ENCODE measurements around the gene NDUFB4. TPM values are rescaled to one million over a fixed set of nuclear protein-coding genes. Genes with fewer than 3 reads are reported as not detected.

Gene NDUFB4
- total RNA-seq, 5 donors from 2014 or later (not counting 1 experiment from before 2014, with no cell fraction given), result 59.3 to 79.6 (median 73.6) TPM

- DNase-seq (peak in 1 of 35 experiments; percentile 18), ATAC-seq (replicated peaks in 1 of 4) (no peak)
- no CpG with 5 or more reads among the region's 1 CpG for WGBS (ENCODE audit: insufficient coverage)
- Mint-ChIP-seq H3K36me3 (peaks cover 16% of the 10 kb centered on the region), H3K4me3 (peak overlapping the region in 1 of 3 donors; percentile 76), H3K27ac (peak overlapping the region in 1 of 2 donors; percentile 77), H3K27me3 (no peaks in the 10 kb centered on the region), H3K9me3 (no peaks in the 10 kb centered on the region), H3K4me1 (peaks cover 9 to 15% (median 11%) of the 10 kb centered on the region in 3 donors)
- H3K27ac ChIP-seq (ENCODE audit: low read length), result peak overlapping the region; percentile 53
- no peaks in the 10 kb centered on the region for H3K27me3 ChIP-seq (replicated peaks in 1 of 2; ENCODE audit: control insufficient read depth in 2 of 2, extremely low read depth in 1 of 2, insufficient read depth in 2 of 2, low read length in 1 of 2)
- POLR2A ChIA-PET, result interaction anchor here (0.6 to 0.9 kb wide), 3 partner anchors 17 to 145 kb away, joined by 3 to 6 read pairs (median 3); partner anchors contain the start of genes GTF2E1 (in 1 of the 2) and RABL3 (in 1 of the 2)
- CTCF ChIA-PET, result interaction anchor here (0.6 to 2.9 kb wide), 9 partner anchors 38 to 886 kb away, joined by 3 to 46 read pairs (median 5); partner anchors contain the start of genes GTF2E1 (in 1 of the 2) and RABL3 (in 1 of the 2)
- peaks cover 0 to 43% of the 10 kb centered on the region in 2 donors for H3K36me3 ChIP-seq (ENCODE audit: control insufficient read depth in 2 of 2, extremely low read depth in 1 of 2, insufficient read depth in 1 of 2, low read length in 1 of 2)
- H3K9me3 ChIP-seq, result no peaks in the 10 kb centered on the region
- peaks cover 11 to 20% of the 10 kb centered on the region in 2 experiments for H3K4me1 ChIP-seq (ENCODE audit: control insufficient read depth in 1 of 2, extremely low read depth in 1 of 2, insufficient read depth in 2 of 2, low read length in 2 of 2)
- H3K4me3 ChIP-seq (ENCODE audit: control insufficient read depth in 1 of 2, extremely low read depth in 1 of 2, low read length in 1 of 2), result peak overlapping the region in 1 of 2 donors; percentile 91
Measured at GRCh38 chr3:120597445-120598049, 1.4 kb downstream of the NDUFB4 start.

- CTCF ChIA-PET, result interaction anchor here in 1 of 2 donors (1.5 kb wide), 1 partner anchor 40 kb away, joined by 7 read pairs; no protein-coding TSS in a partner anchor
- Histone ChIP-seq H3K4me3 (ENCODE audit: control insufficient read depth in 1 of 2, extremely low read depth in 1 of 2, low read length in 1 of 2) (no peak overlapping the region), H3K27me3 (replicated peaks in 1 of 2; ENCODE audit: control insufficient read depth in 2 of 2, extremely low read depth in 1 of 2, insufficient read depth in 2 of 2, low read length in 1 of 2) (no peaks in the 10 kb centered on the region), H3K4me1 (ENCODE audit: control insufficient read depth in 1 of 2, extremely low read depth in 1 of 2, insufficient read depth in 2 of 2, low read length in 2 of 2) (peaks cover 11 to 20% of the 10 kb centered on the region in 2 experiments), H3K27ac (ENCODE audit: low read length) (no peak overlapping the region), H3K36me3 (ENCODE audit: control insufficient read depth in 2 of 2, extremely low read depth in 1 of 2, insufficient read depth in 1 of 2, low read length in 1 of 2) (peaks cover 0 to 46% of the 10 kb centered on the region in 2 donors), H3K9me3 (no peaks in the 10 kb centered on the region)
- Mint-ChIP-seq H3K27me3 (no peaks in the 10 kb centered on the region), H3K4me1 (peaks cover 9 to 15% (median 11%) of the 10 kb centered on the region in 3 donors), H3K36me3 (peaks cover 19% of the 10 kb centered on the region), H3K27ac (no peak overlapping the region), H3K9me3 (no peaks in the 10 kb centered on the region), H3K4me3 (no peak overlapping the region)
- no peak for DNase-seq
- POLR2A ChIA-PET, result no interaction called here
- no peak for ATAC-seq (replicated peaks in 1 of 4)
- WGBS (ENCODE audit: insufficient coverage), result 92% methylated on average over 3 of the region's 3 CpGs
Measured at GRCh38 chr3:120599211-120599610, 3.1 kb downstream of the NDUFB4 start.

- Mint-ChIP-seq H3K36me3 (peaks cover 19% of the 10 kb centered on the region), H3K27me3 (no peaks in the 10 kb centered on the region), H3K9me3 (no peaks in the 10 kb centered on the region), H3K4me3 (no peak overlapping the region), H3K4me1 (peaks cover 0 to 9% (median 4%) of the 10 kb centered on the region in 3 donors), H3K27ac (no peak overlapping the region)
- DNase-seq, result no peak
- Histone ChIP-seq H3K27ac (ENCODE audit: low read length) (no peak overlapping the region), H3K27me3 (replicated peaks in 1 of 2; ENCODE audit: control insufficient read depth in 2 of 2, extremely low read depth in 1 of 2, insufficient read depth in 2 of 2, low read length in 1 of 2) (no peaks in the 10 kb centered on the region), H3K4me3 (ENCODE audit: control insufficient read depth in 1 of 2, extremely low read depth in 1 of 2, low read length in 1 of 2) (no peak overlapping the region), H3K4me1 (ENCODE audit: control insufficient read depth in 1 of 2, extremely low read depth in 1 of 2, insufficient read depth in 2 of 2, low read length in 2 of 2) (peaks cover 11 to 16% of the 10 kb centered on the region in 2 experiments), H3K9me3 (no peaks in the 10 kb centered on the region), H3K36me3 (ENCODE audit: control insufficient read depth in 2 of 2, extremely low read depth in 1 of 2, insufficient read depth in 1 of 2, low read length in 1 of 2) (peaks cover 0 to 46% of the 10 kb centered on the region in 2 donors)
- ATAC-seq (replicated peaks in 1 of 4), result no peak
- CTCF ChIA-PET, result interaction anchor here (0.7 to 1.4 kb wide), 2 partner anchors 40 to 87 kb away, joined by 3 read pairs; no protein-coding TSS in a partner anchor
- POLR2A ChIA-PET, result interaction anchor here in 1 of 2 donors (0.6 kb wide), 1 partner anchor 184 kb away, joined by 6 read pairs; no protein-coding TSS in a partner anchor
- no CpG with 5 or more reads among the region's 4 CpGs for WGBS (ENCODE audit: insufficient coverage)
Measured at GRCh38 chr3:120601554-120601953, 5.4 kb downstream of the NDUFB4 start.

- CTCF ChIA-PET, result interaction anchor here in 1 of 2 donors (0.5 kb wide), 1 partner anchor 40 kb away, joined by 4 read pairs; no protein-coding TSS in a partner anchor
- no peak for DNase-seq
- H3K9me3 Mint-ChIP-seq, result no peaks in the 10 kb centered on the region
Measured at GRCh38 chr3:120602682-120603081, 6.5 kb downstream of the NDUFB4 start.

GRCh38 chr3:120604382-120604781 lies 8.2 kb downstream of the NDUFB4 start:
- H3K4me3 Mint-ChIP-seq, result no peak overlapping the region
- Histone ChIP-seq H3K4me1 (ENCODE audit: control insufficient read depth in 1 of 2, extremely low read depth in 1 of 2, insufficient read depth in 2 of 2, low read length in 2 of 2) (peaks cover 0 to 2% of the 10 kb centered on the region in 2 experiments), H3K27me3 (replicated peaks in 1 of 2; ENCODE audit: control insufficient read depth in 2 of 2, extremely low read depth in 1 of 2, insufficient read depth in 2 of 2, low read length in 1 of 2) (no peaks in the 10 kb centered on the region), H3K4me3 (ENCODE audit: control insufficient read depth in 1 of 2, extremely low read depth in 1 of 2, low read length in 1 of 2) (no peak overlapping the region), H3K9me3 (no peaks in the 10 kb centered on the region), H3K36me3 (ENCODE audit: control insufficient read depth in 2 of 2, extremely low read depth in 1 of 2, insufficient read depth in 1 of 2, low read length in 1 of 2) (peaks cover 0 to 31% of the 10 kb centered on the region in 2 donors), H3K27ac (ENCODE audit: low read length) (no peak overlapping the region)
- DNase-seq (no peak), ATAC-seq (replicated peaks in 1 of 4) (no peak)
- peaks cover 19% of the 10 kb centered on the region for H3K36me3 Mint-ChIP-seq
- CTCF ChIA-PET, result no interaction called here
- H3K27me3 Mint-ChIP-seq, result no peaks in the 10 kb centered on the region
- POLR2A ChIA-PET, result interaction anchor here in 1 of 2 donors (0.5 kb wide), 1 partner anchor 1138 kb away, joined by 4 read pairs; no protein-coding TSS in a partner anchor
- H3K4me1 Mint-ChIP-seq, result peaks cover 0 to 9% (median 4%) of the 10 kb centered on the region in 3 donors
- no peak overlapping the region for H3K27ac Mint-ChIP-seq
- no peaks in the 10 kb centered on the region for H3K9me3 Mint-ChIP-seq

More at GRCh38 chr3:120602682-120603081, 6.5 kb downstream of the NDUFB4 start:
- peaks cover 0 to 46% of the 10 kb centered on the region in 2 donors for H3K36me3 ChIP-seq (ENCODE audit: control insufficient read depth in 2 of 2, extremely low read depth in 1 of 2, insufficient read depth in 1 of 2, low read length in 1 of 2)
- ATAC-seq (replicated peaks in 1 of 4), result no peak
- Mint-ChIP-seq H3K4me3 (no peak overlapping the region), H3K4me1 (peaks cover 0 to 9% (median 4%) of the 10 kb centered on the region in 3 donors), H3K27me3 (no peaks in the 10 kb centered on the region), H3K27ac (no peak overlapping the region), H3K36me3 (peaks cover 19% of the 10 kb centered on the region)
- no CpG with 5 or more reads among the region's 2 CpGs for WGBS (ENCODE audit: insufficient coverage)
- peaks cover 9 to 11% of the 10 kb centered on the region in 2 experiments for H3K4me1 ChIP-seq (ENCODE audit: control insufficient read depth in 1 of 2, extremely low read depth in 1 of 2, insufficient read depth in 2 of 2, low read length in 2 of 2)
- no peak overlapping the region for H3K27ac ChIP-seq (ENCODE audit: low read length)
- POLR2A ChIA-PET, result no interaction called here
- H3K4me3 ChIP-seq (ENCODE audit: control insufficient read depth in 1 of 2, extremely low read depth in 1 of 2, low read length in 1 of 2), result no peak overlapping the region
- no peaks in the 10 kb centered on the region for H3K9me3 ChIP-seq
- no peaks in the 10 kb centered on the region for H3K27me3 ChIP-seq (replicated peaks in 1 of 2; ENCODE audit: control insufficient read depth in 2 of 2, extremely low read depth in 1 of 2, insufficient read depth in 2 of 2, low read length in 1 of 2)

GRCh38 chr3:120604784-120605183 lies 8.6 kb downstream of the NDUFB4 start:
- Mint-ChIP-seq H3K4me1 (peaks cover 0 to 9% (median 4%) of the 10 kb centered on the region in 3 donors), H3K9me3 (no peaks in the 10 kb centered on the region), H3K27me3 (peaks cover 0 to 3% of the 10 kb centered on the region in 2 donors), H3K36me3 (peaks cover 19% of the 10 kb centered on the region), H3K27ac (no peak overlapping the region), H3K4me3 (no peak overlapping the region)
- Histone ChIP-seq H3K27ac (ENCODE audit: low read length) (no peak overlapping the region), H3K4me3 (ENCODE audit: control insufficient read depth in 1 of 2, extremely low read depth in 1 of 2, low read length in 1 of 2) (no peak overlapping the region), H3K4me1 (ENCODE audit: control insufficient read depth in 1 of 2, extremely low read depth in 1 of 2, insufficient read depth in 2 of 2, low read length in 2 of 2) (no peaks in the 10 kb centered on the region), H3K9me3 (no peaks in the 10 kb centered on the region), H3K27me3 (replicated peaks in 1 of 2; ENCODE audit: control insufficient read depth in 2 of 2, extremely low read depth in 1 of 2, insufficient read depth in 2 of 2, low read length in 1 of 2) (no peaks in the 10 kb centered on the region), H3K36me3 (ENCODE audit: control insufficient read depth in 2 of 2, extremely low read depth in 1 of 2, insufficient read depth in 1 of 2, low read length in 1 of 2) (peaks cover 0 to 27% of the 10 kb centered on the region in 2 donors)
- no peak for DNase-seq
- no peak for ATAC-seq (replicated peaks in 1 of 4)
- ChIA-PET CTCF (no interaction called here), POLR2A (no interaction called here)

All from T-cell (primary cell).